Measurements from ENCODE around the gene EPX.

DNA sequence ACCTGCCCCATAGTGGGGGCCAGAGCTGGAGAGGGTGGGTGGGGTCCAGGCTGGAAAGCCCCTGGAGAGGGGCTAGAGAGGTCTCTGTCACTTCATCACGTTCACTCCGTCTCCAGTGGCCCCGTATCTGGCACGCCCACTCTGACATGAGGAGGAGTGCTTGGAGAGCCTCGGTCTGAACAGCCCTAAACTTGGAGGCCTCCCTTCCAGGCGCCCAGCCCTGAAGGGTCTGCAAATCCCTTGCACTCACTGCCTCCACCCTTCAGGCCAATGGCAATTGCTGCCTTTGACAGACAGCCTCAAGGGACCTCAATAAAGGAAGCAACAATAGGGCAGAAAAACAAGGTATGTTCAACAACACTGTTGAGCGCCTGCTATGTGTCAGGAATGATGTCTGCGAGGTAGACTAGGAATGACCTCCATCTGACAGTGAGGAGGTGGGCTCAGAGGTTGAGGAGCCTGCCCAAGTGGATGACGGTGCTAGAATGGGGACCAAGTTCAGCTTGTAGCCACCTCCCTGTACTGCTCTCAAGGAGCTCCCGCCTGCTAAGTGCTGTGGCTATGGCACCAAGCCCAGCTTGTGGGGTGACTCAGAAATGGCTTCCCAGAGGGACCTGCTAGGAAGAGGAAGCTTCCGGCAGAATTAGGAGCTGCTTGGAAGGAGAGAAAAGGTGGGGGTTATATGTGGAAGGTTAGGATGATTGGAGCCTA is 2.9 kb upstream of the EPX start:
- TF ChIP-seq, protein P1, sequence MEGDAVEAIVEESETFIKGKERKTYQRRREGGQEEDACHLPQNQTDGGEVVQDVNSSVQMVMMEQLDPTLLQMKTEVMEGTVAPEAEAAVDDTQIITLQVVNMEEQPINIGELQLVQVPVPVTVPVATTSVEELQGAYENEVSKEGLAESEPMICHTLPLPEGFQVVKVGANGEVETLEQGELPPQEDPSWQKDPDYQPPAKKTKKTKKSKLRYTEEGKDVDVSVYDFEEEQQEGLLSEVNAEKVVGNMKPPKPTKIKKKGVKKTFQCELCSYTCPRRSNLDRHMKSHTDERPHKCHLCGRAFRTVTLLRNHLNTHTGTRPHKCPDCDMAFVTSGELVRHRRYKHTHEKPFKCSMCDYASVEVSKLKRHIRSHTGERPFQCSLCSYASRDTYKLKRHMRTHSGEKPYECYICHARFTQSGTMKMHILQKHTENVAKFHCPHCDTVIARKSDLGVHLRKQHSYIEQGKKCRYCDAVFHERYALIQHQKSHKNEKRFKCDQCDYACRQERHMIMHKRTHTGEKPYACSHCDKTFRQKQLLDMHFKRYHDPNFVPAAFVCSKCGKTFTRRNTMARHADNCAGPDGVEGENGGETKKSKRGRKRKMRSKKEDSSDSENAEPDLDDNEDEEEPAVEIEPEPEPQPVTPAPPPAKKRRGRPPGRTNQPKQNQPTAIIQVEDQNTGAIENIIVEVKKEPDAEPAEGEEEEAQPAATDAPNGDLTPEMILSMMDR (conservative IDR thresholded peaks at IDR 0.05) = no peak
- TF ChIP-seq ZFX (IDR thresholded peaks at IDR 0.05) = no peak

Measured in C4-2B (cell line).